CD14-positive monocyte (primary cell): ENCODE results near the gene PLCB2. TPM values are rescaled to one million over a fixed set of nuclear protein-coding genes. Genes with fewer than 3 reads are reported as not detected.

Source experiments
- DNase-seq, 3 donors: peaks; one replicate each; pipeline ENCODE4 v3.0.0-alpha.2; 2011 to 2022
- H2AFZ ChIP-seq: 2 replicates; pipeline ENCODE4 v1.6.0; 2012; ENCODE audit warnings: mild to moderate bottlenecking, low read depth, low read length, inconsistent platforms; ENCODE audit not compliant: insufficient read depth, poor library complexity, severe bottlenecking
- H3K27ac ChIP-seq, 2 donors: 1 replicate in 1 of 2; 2 replicates in 1 of 2; pipeline ENCODE4 v1.5.1; 2012 to 2013; ENCODE audit warnings: low read length in 2 of 2, control low read depth in 1 of 2, inconsistent platforms in 1 of 2, low read depth in 1 of 2, mild to moderate bottlenecking in 1 of 2
- H3K27me3 ChIP-seq, 2 donors: one replicate each; pipeline versions ENCODE4 v1.6.0 to v1.6.1; 2011 to 2013; ENCODE audit warnings: low read length in 2 of 2; ENCODE audit not compliant: control insufficient read depth in 2 of 2, insufficient read depth in 2 of 2
- H3K36me3 ChIP-seq, 2 donors: replicated peaks in 1 of 2; 1 replicate in 1 of 2; 2 replicates in 1 of 2; pipeline versions ENCODE4 v1.5.1 to v1.6.1; 2012 to 2013; ENCODE audit warnings: low read length in 2 of 2, control low read depth in 1 of 2, inconsistent platforms in 1 of 2, mild to moderate bottlenecking in 1 of 2; ENCODE audit not compliant: insufficient read depth in 2 of 2, control insufficient read depth in 1 of 2
- H3K4me1 ChIP-seq, 2 donors: 1 replicate in 1 of 2; 2 replicates in 1 of 2; pipeline versions ENCODE4 v1.5.1 to v1.6.1; 2012 to 2013; ENCODE audit warnings: low read length in 2 of 2, control low read depth in 1 of 2, inconsistent platforms in 1 of 2, mild to moderate bottlenecking in 1 of 2, moderate library complexity in 1 of 2; ENCODE audit not compliant: insufficient read depth in 2 of 2, control insufficient read depth in 1 of 2
- H3K4me2 ChIP-seq: replicated peaks from 2 replicates; pipeline ENCODE3; 2012; ENCODE audit warnings: low read length, moderate library complexity, mild to moderate bottlenecking; ENCODE audit not compliant: poor library complexity, severe bottlenecking; ENCODE audit errors: extremely low read depth
- H3K4me3 ChIP-seq, 3 experiments: fragments of 200-600 bp in 1 of 3; sonication (generic) in 1 of 3; replicated peaks in 1 of 3; 1 replicate in 2 of 3; 2 replicates in 1 of 3; pipeline ENCODE4 v1.5.1; 2011 to 2013; ENCODE audit warnings: low read length in 3 of 3, mild to moderate bottlenecking in 3 of 3, control low read depth in 2 of 3, low read depth in 2 of 3, inconsistent platforms in 1 of 3, moderate library complexity in 1 of 3
- H3K79me2 ChIP-seq: 2 replicates; pipeline ENCODE4 v1.6.0; 2012; ENCODE audit warnings: mild to moderate bottlenecking, control low read depth, inconsistent platforms, low read length, moderate library complexity; ENCODE audit not compliant: insufficient read depth
- H3K9ac ChIP-seq: 2 replicates; pipeline ENCODE4 v1.6.0; 2017; ENCODE audit warnings: low read length, mild to moderate bottlenecking; ENCODE audit not compliant: insufficient read depth, poor library complexity, severe bottlenecking
- H3K9me3 ChIP-seq, 2 donors: replicated peaks in 1 of 2; 1 replicate in 1 of 2; 2 replicates in 1 of 2; pipeline versions ENCODE4 v1.5.1 to v1.6.1; 2012 to 2013; ENCODE audit warnings: low read length in 2 of 2, control low read depth in 1 of 2; ENCODE audit not compliant: control insufficient read depth in 1 of 2, insufficient read depth in 1 of 2
- H4K20me1 ChIP-seq: 2 replicates; pipeline ENCODE4 v1.6.0; 2012; ENCODE audit warnings: mild to moderate bottlenecking, low read length, control low read depth, moderate library complexity; ENCODE audit not compliant: insufficient read depth
- H3K27ac Mint-ChIP-seq, 7 donors: one replicate each; pipeline ENCODE4 v1.8.0; 2020; ENCODE audit warnings: mild to moderate bottlenecking in 7 of 7, mixed read lengths in 7 of 7, moderate library complexity in 6 of 7, inconsistent platforms in 2 of 7
- H3K27me3 Mint-ChIP-seq, 3 donors: one replicate each; pipeline ENCODE4 v1.8.0; 2021 to 2022; ENCODE audit warnings: low read depth in 3 of 3, mild to moderate bottlenecking in 3 of 3, mixed read lengths in 3 of 3, moderate library complexity in 3 of 3, inconsistent platforms in 1 of 3
- H3K36me3 Mint-ChIP-seq, 2 donors: one replicate each; pipeline ENCODE4 v1.8.0; 2020; ENCODE audit warnings: mixed read lengths in 2 of 2, inconsistent platforms in 1 of 2, mild to moderate bottlenecking in 1 of 2
- H3K4me1 Mint-ChIP-seq: one replicate; pipeline ENCODE4 v1.8.0; 2020; ENCODE audit warnings: mild to moderate bottlenecking, mixed read lengths
- H3K4me3 Mint-ChIP-seq, 2 donors: one replicate each; pipeline ENCODE4 v1.8.0; 2020; ENCODE audit warnings: mild to moderate bottlenecking in 2 of 2, mixed read lengths in 2 of 2, moderate library complexity in 1 of 2
- H3K9me3 Mint-ChIP-seq, 7 donors: one replicate each; pipeline ENCODE4 v1.8.0; 2020 to 2022; ENCODE audit warnings: mixed read lengths in 7 of 7, mild to moderate bottlenecking in 6 of 7, moderate library complexity in 6 of 7, inconsistent platforms in 2 of 7
- CTCF ChIP-seq: fragments of 200-600 bp; IDR thresholded peaks from one replicate; pipeline ENCODE4 v1.8.0; 2022; ENCODE audit warnings: antibody characterized with exemption, mild to moderate bottlenecking
- WGBS: methylation state at CpG from one replicate; pipeline ENCODE4 v1.1.5; 2013; ENCODE audit warnings: missing lambda C conversion rate; ENCODE audit not compliant: insufficient coverage; 5-methylcytosine and 5-hydroxymethylcytosine counted together
- intact Hi-C, 2 donors: fragments of 100-400 bp; cut with micrococcal nuclease; formaldehyde crosslinking; loops; one replicate each; pipeline versions ENCODE4 v1.15.0 to v1.15.1; 2023
- polyA plus RNA-seq, 3 donors: library from polyadenylated mRNA; depleted of rRNA in 1 of 3; unstranded in 2 of 3; stranded (reverse) in 1 of 3; fragments of 300-500 nt in 2 of 3; fragments of >200 nt in 1 of 3; fragmentation: Illumina TruSeq in 2 of 3; gene quantifications; 1 replicate in 2 of 3; 2 replicates in 1 of 3; pipeline ENCODE4 v1.2.3, GENCODE V29; 2012 to 2021

PLCB2 gene
- polyA plus RNA-seq, 3 donors, result 56.5 to 1,191 (median 74.5) TPM

DNA sequence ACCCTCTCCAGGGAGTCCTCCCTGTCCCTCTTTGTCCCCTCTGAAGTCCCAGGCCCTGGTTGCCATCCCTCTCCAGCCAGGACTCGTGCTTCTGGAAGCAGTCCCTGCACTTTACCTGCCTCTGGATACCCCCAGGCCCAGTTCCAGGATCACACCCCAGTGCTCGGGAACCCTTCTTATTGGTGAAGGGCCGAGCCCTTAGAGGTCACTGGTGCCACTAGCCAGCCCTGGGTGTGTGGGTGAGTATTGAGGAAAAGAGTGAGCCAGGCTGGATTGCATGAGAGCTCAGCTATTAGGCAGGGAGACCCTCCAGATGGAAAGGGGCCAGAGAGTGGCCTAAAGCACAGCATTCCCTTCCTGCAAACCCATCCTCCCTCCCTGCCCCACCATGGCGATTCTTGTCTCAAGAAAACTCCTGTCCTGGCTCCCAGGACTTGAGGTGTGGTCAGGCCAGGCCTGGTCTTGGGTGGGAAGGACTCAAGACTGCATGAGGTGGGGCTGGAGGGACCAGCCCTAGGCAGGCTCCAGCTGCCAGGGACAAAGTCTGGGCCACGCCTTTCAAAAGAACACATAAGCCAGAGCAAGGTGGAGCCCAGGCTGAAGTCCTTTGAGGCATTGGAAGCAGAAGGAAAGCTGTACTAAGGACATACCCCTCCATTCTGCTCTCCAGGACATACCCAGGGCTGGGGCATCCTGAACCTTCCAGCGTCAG lies 38.3 kb upstream of the PLCB2 start:
- Histone ChIP-seq H3K4me3 (no peak overlapping the region), H4K20me1 (no peaks in the 10 kb centered on the region), H3K9me3 (no peaks in the 10 kb centered on the region), H2AFZ (no peak overlapping the region), H3K36me3 (no peaks in the 10 kb centered on the region), H3K27me3 (no peaks in the 10 kb centered on the region), H3K79me2 (no peaks in the 10 kb centered on the region), H3K27ac (no peak overlapping the region), H3K9ac (no peak overlapping the region), H3K4me2 (no peak overlapping the region), H3K4me1 (peaks cover 17 to 30% of the 10 kb centered on the region in 2 donors)
- Mint-ChIP-seq H3K27ac (no peak overlapping the region), H3K36me3 (no peaks in the 10 kb centered on the region), H3K9me3 (peaks cover 0 to 5% (median 0%) of the 10 kb centered on the region in 7 donors), H3K27me3 (peaks cover 0 to 9% (median 7%) of the 10 kb centered on the region in 3 donors), H3K4me3 (no peak overlapping the region), H3K4me1 (peaks cover 19% of the 10 kb centered on the region)
- 89% methylated on average over 3 of the region's 6 CpGs for WGBS
- DNase-seq, result no peak
- TF ChIP-seq CTCF, result no peak
- intact Hi-C loops, result loop anchor here in 1 of 2 donors (2.0 kb wide), 1 partner anchor 75 kb away; no protein-coding TSS in a partner anchor

DNA sequence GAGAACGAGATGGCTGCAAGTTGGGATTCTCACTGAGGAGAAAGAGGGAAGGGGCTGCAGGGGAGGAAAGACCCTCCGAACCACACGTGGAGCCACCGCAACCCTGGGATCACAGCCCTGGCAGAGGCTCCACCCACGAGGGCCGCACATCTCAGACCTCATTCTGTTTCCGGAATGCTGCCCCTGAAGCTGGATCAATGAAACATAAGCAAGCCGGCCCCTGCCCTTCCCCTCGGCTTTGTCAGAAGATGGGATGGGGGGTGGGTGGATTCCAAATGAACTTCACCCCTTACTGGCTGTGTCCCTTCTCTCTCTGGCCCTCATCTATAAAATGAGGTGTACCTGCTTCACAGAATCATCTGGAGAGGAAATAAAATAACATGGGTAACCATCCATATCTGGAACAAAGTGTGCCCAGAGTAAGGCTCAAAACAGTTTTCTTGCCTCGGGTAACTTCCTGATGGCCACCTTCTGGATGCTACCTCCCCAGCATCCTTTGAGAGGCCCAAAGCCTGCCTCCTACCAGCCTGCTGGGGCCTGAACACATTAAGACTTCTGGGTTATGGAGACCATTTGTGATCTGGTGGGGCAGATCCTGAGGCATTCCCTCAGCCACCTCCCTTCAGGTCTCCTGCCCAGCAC lies 37.6 kb upstream of the PLCB2 start:
- Mint-ChIP-seq H3K36me3 (no peaks in the 10 kb centered on the region), H3K4me1 (peaks cover 26% of the 10 kb centered on the region), H3K27ac (no peak overlapping the region), H3K9me3 (peaks cover 0 to 5% (median 0%) of the 10 kb centered on the region in 7 donors), H3K27me3 (peaks cover 0 to 9% (median 7%) of the 10 kb centered on the region in 3 donors), H3K4me3 (no peak overlapping the region)
- no peaks in the 10 kb centered on the region for H3K9me3 ChIP-seq
- H3K4me2 ChIP-seq, result no peak overlapping the region
- H2AFZ ChIP-seq, result no peak overlapping the region
- TF ChIP-seq CTCF, result no peak
- H4K20me1 ChIP-seq, result no peaks in the 10 kb centered on the region
- no peaks in the 10 kb centered on the region for H3K36me3 ChIP-seq
- H3K27me3 ChIP-seq, result no peaks in the 10 kb centered on the region
- intact Hi-C loops, result loop anchor here in 1 of 2 donors (2.0 kb wide), 1 partner anchor 75 kb away; no protein-coding TSS in a partner anchor
- H3K9ac ChIP-seq, result no peak overlapping the region
- WGBS, result 67% methylated on average over 2 of the region's 10 CpGs
- no peaks in the 10 kb centered on the region for H3K79me2 ChIP-seq
- DNase-seq, result no peak
- no peak overlapping the region for H3K4me3 ChIP-seq
- H3K4me1 ChIP-seq, result peaks cover 24 to 37% of the 10 kb centered on the region in 2 donors
- H3K27ac ChIP-seq, result no peak overlapping the region
